A204.1 (cell line): ENCODE results near the gene GOLGA5.
A peak's percentile ranks its signal among the peaks of the same experiment; 100 is the strongest.
"Not testable (repeated sequence)": the region's sequence is repeated elsewhere in the genome, so short reads cannot be mapped to it uniquely, and the experiment has no call there.

ENCODE experiments used
- FAIRE-seq: peaks from 2 replicates; lab custom pipeline; 2012; peaks lifted over from hg19 to GRCh38; lab: Jason Lieb, UNC

GOLGA5 gene

GRCh38 chr14:92793709-92794546 is at the start of gene GOLGA5:
Gene GOLGA5 (plus strand): TSS chr14:92794305. CDS start chr14:92797438, 3,133 bp downstream.
- peak; percentile 80 for FAIRE-seq

- no peak for FAIRE-seq
Measured at GRCh38 chr14:92747701-92748258, 46.3 kb upstream of the GOLGA5 start.

GRCh38 chr14:92748259-92749016 is 45.7 kb upstream of the GOLGA5 start, which contains the start of gene LGMN:
Gene LGMN (minus strand): TSS chr14:92748627. CDS start chr14:92732786, 15,841 bp downstream.
- FAIRE-seq: peak; percentile 73

GRCh38 chr14:92750222-92750728 is 43.8 kb upstream of the GOLGA5 start:
- not testable (repeated sequence) for FAIRE-seq

GRCh38 chr14:92750994-92751400 is 43.1 kb upstream of the GOLGA5 start:
- no peak for FAIRE-seq

- FAIRE-seq: no peak
Measured at GRCh38 chr14:92751819-92752218, 42.3 kb upstream of the GOLGA5 start.

- FAIRE-seq: no peak
Measured at GRCh38 chr14:92753250-92753649, 40.9 kb upstream of the GOLGA5 start.

- no peak for FAIRE-seq
Measured at GRCh38 chr14:92754966-92755365, 39.1 kb upstream of the GOLGA5 start.

GRCh38 chr14:92755495-92755894 is 38.6 kb upstream of the GOLGA5 start:
- no peak for FAIRE-seq

GRCh38 chr14:92756446-92756845 is 37.7 kb upstream of the GOLGA5 start:
- FAIRE-seq: no peak

GRCh38 chr14:92759300-92759678 is 34.8 kb upstream of the GOLGA5 start:
- FAIRE-seq: no peak

GRCh38 chr14:92759679-92760523 is 34.2 kb upstream of the GOLGA5 start:
- FAIRE-seq: no peak

GRCh38 chr14:92760524-92760805 is 33.6 kb upstream of the GOLGA5 start:
- FAIRE-seq: no peak

- FAIRE-seq: not testable (repeated sequence)
Measured at GRCh38 chr14:92763666-92764631, 30.2 kb upstream of the GOLGA5 start.

GRCh38 chr14:92768236-92768635 is 25.9 kb upstream of the GOLGA5 start:
- not testable (repeated sequence) for FAIRE-seq

GRCh38 chr14:92768795-92769194 is 25.3 kb upstream of the GOLGA5 start:
- FAIRE-seq: no peak

- FAIRE-seq: no peak
Measured at GRCh38 chr14:92770484-92770883, 23.6 kb upstream of the GOLGA5 start.

- no peak for FAIRE-seq
Measured at GRCh38 chr14:92774572-92774971, 19.5 kb upstream of the GOLGA5 start.

GRCh38 chr14:92775292-92775691 is 18.8 kb upstream of the GOLGA5 start:
- FAIRE-seq: not testable (repeated sequence)

- not testable (repeated sequence) for FAIRE-seq
Measured at GRCh38 chr14:92778868-92779565, 15.1 kb upstream of the GOLGA5 start.
